DMS153 treated with DMSO at 0.1 percent for 48 hours (cell line): Measurements from ENCODE around the gene MBD5.

Source experiments
- DNase-seq: peaks from one replicate; lab custom pipeline; 2025; ENCODE audit not compliant: unreplicated experiment; lab: John Stamatoyannopoulos, UW

MBD5 gene

DNA sequence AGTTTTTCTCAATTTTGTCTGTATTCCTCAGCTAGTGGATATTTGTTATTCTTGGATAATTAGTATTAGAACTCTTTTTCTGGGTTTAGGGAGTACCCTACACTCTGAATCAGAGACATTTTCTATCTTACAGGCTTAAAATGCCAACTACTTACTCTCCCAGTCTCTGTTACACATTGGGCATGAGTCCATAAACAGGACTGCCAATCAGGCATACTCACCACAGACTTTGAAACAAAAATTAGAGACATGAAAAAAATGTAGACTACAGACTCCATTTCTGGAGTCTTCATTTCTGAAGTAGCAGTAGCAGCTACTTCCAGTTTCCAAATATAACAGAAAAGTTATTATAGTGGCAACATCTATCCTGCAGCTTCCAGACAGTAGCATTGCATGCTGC, 279.7 kb downstream of the MBD5 start:
- DNase-seq, result no peak

DNA sequence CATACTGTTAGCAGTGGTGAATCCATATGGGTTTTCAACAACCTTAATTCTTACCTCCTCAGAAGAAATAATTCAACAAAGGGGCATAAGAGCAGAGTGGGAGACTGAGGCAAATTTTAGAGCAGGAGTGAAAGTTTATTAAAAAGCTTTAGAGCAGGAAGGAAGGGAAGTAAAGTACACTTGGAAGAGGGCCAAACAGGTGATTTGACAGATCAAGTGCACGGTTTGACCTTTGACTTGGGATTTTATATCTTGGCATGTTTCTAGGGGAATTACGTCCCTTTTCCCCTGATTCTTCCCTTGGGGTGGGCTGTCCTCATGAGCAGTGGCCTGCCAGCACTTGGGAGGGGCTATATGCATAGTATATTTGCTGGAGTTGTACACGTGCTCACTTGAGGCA, 280.5 kb downstream of the MBD5 start:
- no peak for DNase-seq

DNA sequence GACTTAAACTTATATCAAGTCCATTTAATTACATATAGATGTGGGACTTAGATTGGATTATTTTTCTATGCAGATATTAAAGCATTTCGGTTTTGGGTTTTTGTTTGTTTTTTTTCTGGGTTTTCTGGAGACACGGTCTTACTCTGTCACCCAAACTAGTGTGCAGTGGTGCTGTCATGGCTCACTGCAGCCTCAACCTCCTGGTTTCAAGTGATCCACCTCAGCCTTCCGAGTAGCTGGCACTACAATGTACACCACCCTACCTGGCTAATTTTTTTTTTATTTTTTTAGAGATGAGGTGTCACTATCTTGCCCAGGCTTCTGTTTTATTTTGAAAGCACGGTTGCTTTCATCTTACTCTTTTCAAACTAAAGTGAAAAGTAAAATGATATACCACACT, 281.6 kb downstream of the MBD5 start:
- DNase-seq, result no peak

DNA sequence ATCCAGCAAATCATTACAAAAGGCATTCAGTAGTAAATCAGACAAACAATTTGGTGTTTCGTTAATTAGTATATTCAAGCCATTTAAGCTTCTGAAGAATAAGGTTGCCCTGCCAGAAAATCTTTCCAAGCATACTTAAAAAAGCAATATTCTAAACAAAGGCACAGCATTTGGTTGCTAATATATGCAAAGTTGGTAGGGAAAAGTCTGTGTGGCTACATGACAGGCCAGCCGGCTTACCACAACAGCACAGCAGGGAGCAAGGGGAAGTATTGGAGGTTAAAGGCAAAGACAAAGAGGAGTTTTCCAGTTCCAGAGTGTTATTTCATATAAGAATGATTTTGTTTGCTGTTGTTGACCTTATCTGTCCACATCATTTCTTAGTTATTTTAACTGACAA, 282.3 kb downstream of the MBD5 start:
- DNase-seq, result no peak

DNA sequence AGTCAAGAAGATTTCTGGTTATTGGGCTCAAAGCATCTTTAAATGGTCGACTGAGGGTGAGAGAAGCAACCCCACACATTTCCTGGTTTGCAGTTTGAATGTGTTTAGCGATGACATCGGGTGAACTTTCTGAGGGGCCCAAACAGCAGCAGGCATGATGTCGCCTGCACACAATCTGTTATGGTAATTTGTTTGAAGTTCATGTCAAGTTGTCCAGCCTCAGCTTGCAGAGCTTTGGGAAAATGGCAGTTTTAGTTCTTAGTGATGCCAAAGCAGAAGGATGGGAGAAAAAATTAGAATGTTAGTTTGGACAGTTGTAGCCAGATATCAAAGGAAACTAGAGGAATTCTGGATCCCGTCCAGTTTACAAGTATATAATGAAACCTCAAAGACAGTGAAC, 284.6 kb downstream of the MBD5 start:
- DNase-seq, result no peak

DNA sequence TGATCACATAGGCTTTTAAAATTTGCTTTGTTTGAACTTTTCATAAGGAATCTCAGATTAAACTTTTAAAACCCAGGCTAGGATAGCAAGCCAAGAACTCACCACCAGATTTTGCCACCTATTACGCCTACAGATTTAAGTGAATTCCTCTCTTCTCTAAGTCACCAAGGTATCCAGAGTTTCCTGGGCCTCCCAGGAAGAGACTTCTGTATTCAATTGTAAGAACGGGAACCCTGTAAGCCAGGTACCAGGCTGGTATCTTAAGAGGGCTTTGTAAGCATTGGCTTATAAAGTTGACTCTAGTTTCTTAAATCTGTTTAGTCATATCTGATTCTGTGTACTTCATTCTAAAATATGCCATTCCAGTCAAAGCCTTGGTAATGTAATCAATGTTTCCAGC, 285.1 kb downstream of the MBD5 start:
- DNase-seq, result no peak

DNA sequence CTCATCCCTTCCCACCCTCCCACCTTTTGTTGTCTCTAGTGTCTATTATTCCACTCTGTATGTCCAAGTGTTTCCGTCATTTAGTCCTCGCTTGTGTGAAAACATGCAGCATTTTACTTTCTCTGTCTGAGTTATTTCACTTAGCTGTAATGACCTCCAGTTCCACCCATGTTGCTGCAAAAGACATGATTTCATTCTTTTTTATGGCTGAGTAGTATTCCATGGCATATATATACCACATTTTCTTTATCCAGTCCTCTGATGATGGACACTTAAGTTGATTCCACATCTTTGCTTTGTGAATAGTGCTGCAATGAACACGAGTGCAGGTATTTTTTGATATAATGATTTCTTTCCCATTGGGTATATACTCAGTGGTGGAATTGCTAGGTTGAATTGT, 296.7 kb downstream of the MBD5 start:
- no peak for DNase-seq

DNA sequence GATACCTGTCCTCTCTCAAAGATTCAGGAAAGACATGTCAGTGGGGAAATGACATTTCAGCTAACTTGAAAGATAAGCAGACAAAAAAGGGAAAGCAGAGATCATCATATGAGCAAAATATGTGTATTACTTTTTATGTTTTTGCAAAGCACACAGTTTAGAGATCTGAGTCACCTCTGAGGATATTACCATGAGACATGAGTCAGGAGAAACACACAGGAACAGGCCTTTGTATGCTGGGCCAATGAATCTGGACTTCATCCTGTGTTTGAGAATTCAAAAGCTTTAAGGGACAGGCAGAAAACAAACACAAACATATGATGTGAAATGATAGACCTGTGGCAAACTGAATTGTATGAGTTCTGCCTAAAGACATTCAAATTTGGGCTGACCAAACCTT, 317.6 kb downstream of the MBD5 start:
- DNase-seq, result no peak

DNA sequence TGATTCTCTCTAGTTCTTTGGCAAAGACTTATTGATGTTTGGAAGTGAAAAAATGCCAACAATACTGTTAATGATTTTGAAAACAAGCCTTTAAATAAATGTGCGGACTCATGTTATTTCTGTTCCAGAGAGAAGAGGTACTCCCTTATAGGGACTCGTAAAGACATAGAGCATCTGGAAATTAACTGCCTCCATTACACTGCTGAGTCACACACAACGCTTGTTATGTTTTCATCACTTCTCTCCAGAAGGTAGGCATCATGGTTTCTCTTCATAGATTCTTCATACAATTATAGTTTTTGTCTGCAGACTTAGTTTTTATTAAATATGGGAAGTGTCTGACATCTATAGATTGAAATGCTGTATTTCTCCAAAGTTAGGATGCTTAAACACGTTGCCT, 321.2 kb downstream of the MBD5 start:
- DNase-seq, result no peak

DNA sequence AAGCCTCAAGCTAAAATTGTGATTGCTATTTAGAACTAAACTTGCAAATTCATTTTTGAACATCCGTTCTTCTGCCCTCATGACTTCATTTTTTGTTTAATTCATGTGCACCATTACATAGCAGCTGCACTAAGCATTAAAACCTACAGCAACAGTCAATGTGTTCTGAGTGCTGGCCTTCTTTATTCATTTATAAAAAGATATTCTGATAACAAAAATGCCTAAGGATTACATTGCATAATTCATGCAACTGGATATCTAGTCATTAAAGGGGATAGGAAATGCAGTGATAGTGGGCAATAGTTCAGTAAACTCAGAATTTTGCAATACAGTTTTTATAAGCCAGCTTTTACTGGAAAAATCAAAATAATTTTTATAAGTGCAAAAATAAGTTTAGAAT, 329.3 kb downstream of the MBD5 start:
- DNase-seq, result no peak

DNA sequence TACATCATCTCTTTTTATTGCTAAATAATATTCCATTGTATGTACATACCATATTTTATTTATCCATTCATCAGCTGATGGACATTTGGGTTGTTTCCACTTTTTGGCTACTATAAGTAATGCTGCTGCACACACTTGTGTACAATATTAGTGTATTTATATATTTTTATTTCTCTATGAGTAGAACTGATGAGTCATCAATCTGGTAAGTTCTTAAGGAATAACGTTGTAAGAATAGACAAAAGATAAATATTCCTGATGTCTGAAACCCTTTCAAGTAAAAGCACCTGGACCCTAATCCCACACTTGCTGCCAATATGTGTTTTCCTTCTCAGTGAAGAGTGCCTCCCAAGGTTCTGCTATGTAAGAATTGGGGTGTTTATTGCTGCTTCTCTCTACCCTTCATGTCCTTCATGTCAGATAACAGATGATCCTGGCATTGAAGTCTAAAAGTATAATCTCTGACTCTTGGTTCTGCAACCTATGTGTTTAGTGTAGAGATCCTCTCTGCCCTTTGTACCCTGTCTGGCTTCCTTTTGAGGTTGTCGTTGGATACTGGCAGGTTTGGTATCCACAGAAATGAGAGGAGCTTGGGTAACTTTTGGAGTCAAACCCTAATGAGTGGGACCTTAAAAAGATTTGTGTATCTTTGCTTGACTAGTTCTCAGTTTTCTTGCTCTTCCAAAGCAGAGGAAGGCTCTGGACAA, 330.7 kb downstream of the MBD5 start:
- DNase-seq, result no peak

DNA sequence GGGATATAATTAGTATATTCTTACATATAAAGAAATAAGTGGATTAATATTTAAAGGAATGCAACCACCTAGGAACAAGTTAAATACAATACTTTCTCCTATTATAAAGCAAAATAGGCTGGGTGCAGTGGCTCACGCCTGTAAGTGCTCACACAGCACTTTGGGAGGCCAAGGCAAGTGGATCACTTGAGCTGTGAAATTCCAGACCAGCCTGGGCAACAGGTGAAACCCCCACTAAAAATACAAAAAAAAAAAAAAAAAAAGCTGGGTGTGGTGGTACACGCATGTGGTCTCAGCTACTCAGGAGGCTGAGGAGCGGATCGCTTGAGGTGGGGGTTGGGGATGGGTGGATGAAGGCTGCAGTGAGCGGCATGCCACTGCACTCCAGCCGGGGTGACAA, 337.5 kb downstream of the MBD5 start:
- no peak for DNase-seq

DNA sequence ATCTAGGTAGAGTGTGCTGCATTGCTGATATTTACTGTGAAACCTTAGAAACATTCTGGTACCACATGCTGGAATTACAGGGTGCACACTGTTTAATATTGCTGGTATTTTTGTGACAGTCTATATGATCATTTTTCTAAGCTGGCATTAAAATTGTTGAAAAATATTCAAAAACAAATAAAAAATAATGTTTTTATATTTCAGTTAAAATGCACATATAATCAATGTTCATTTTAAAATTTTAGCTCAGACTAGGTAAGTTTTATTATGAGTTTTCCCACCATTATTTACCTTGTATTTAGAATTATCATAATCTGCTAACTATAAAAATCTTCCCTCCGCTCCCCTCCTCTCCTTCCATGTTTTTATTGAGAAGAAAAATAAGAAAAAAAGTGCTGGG, 339.8 kb downstream of the MBD5 start:
- DNase-seq, result no peak

DNA sequence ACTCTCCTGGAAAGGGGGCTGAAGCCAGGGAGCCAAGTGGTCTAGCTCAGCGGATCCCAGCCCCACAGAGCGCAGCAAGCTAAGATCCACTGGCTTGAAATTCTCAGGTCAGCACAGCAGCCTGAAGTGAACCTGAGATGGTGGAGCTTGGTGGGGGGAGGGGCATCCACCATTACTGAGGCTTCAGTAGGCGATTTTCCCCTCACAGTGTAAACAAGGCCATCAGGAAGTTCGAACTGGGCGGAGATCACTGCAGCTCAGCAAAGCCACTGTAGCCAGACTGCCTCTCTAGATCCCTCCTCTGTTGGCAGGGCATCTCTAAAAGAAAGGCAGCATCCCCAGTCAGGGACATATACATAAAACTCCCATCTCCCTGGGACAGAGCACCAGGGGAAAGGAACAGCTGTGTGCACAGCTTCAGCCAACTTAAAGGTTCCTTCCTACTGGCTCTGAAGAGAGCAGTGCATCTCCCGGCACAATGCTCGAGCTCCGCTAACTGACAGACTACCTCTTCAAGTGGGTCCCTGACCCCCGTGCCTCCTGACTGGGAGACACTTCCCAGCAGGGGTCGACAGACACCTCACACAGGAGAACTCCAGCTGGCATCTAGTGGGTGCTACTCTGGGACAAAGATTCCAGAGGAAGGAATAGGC, 341.4 kb downstream of the MBD5 start:
- no peak for DNase-seq

DNA sequence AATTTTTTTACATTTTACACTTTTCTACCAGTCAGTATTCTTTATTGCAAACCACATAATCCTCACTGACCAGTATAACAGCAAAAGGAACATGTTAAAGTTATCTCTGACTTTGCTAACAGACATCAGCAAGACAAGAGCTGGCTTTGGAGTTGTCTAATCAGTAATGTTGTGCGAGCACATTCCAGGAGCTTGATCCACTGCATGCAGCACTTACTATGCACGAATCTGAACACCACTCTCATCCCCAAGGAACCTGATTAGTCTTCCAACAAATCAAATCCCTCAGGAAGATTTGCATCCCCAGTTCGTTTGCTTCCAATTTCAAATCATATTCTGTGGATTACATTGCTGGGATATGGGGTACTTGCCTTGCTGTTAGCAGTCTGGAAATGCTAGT, 354.3 kb downstream of the MBD5 start:
- DNase-seq, result no peak

DNA sequence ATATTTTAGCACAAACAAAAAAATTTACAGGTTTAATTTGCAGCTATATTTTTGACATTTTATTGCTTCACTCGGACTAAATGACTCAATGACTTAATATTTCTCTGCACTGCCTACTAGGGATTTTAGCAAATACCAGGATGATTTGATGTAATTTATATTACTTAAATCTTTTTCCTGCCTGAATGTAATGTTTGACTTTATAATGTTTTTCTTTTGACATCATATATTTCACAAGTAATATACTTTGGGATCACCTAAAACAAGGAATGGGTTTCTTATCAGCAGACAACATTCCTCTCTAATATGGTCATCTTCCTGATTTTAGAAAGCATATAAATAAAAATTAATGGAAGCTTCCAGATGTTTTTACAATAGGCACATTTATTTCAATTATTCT, 370.4 kb downstream of the MBD5 start:
- DNase-seq, result no peak

DNA sequence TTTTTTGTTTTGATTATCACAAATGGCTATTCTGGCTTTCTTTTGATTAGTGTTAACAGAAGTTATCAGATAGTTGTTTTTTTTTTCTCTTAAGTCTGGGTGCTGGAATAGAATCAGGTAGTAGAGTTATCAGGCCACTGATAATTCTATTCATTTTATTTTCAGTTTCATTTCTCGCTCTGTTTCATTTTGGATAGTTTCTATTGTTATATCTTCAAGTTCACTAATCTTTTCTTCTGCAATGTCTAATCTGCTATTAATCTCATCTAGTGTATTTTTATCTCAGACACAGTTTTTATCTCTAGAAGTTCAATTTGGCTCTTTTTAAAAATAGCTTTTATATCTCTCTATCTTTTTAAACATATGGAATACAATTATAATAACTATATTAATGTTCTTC, 381.9 kb downstream of the MBD5 start:
- DNase-seq, result no peak

DNA sequence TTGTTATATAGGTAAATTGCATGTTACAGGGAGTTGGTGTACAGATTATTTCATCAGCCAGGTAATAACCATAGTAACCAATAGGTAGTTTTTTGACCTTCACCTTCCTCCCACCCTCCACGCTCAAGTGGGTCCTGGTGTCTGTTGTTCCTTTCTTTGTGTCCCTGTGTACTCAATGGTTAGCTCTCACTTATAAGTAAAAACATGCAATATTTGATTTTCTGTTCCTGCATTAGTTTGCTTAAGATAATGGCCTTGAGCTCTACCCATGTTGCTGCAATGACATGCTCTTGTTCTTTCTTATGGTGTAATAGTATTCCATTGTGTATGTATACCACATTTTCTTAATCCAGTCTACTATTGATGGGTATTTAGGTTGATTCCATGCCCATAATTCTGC, 390.0 kb downstream of the MBD5 start:
- DNase-seq, result no peak

DNA sequence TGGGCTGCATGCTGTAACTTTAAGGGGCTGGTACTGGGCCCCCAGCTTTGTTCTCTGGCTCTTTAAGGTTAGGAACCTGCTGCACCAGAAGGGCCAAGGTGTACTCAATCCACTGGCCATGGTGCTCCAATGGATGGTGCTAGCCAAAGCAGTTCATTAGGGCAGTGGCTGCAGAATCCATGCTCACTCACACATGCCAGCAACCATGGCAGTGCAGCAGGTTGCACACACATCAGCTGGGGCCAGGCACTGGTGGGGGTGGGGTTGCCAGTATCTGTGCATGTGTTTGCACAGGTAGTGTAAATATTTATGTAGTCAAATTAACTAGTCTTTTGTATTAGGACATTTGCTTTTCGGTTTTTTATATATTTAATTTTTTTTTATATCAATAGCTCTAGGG, 395.4 kb downstream of the MBD5 start:
- no peak for DNase-seq

DNA sequence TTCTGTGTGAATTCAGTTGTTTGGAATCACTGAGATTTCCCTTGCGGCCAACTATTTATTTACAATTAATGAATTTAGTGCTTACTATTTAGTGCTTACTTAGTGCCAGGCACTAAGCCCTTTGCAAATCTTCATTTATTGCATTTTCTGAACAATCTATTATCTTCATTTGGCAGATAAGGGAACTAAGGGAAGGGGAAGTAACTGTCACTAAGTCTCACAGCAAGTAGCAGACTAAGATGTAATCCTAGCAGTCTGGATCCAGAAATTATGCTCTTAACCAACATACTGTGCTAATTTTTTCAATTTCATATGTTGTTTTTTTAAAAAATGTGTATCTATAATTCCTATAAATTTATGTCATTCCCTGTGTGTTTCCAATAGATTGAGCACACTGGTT, 409.2 kb downstream of the MBD5 start:
- no peak for DNase-seq

DNA sequence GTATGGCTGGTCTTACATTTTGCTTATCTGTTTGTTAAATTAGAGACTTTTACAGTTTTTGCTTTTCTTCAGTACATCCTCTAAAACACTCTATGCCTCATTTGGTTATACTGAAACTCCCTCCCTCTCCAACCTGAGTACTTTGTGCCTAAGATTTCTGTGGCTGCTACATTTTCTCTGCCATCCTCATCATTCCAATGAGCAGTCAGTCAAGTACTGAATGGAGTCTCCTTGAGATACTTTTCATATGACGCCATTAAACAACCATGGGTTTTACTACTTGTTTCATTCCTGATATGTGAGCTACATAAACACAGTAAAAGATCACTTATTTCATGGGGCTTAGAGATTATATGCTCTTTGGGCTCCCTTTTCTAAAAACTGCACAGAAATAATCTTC, 427.0 kb downstream of the MBD5 start:
- no peak for DNase-seq

DNA sequence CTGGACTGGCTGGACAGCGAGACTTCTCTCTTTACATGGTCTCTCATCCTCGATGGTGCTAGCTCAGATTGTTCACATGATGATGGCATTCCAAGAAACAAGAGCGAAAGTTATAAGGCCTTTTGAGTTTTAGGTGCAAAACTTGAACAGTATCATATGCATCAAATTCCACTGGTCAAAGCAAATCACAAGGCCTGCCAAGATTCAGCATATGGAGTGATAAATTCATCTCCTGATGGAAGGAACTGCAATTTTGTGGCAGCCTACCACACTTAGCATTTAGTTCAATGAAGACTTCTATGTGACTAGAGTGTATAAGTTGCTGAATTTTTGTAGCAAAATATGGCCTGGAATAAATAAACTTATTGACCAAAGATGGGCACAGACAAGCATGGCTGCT, 429.6 kb downstream of the MBD5 start:
- no peak for DNase-seq

DNA sequence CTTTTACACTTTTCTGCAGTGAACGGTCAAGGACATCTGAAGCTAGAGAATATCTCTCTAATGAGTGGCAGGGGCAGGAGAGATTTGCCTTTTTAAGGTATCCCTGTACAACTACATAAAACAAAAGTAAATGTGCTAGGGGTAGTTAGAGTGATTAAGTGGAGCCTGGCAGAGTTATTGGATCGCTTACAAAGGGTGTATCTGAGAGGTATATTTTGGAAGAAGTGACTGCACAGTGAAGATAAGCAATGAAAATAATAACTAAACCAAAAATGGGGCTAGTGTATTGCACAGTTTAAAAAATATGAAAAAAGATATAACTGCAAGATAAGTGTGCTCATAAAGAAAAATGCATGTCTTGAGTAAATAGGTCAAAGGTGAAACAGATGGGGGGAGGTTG, 430.2 kb downstream of the MBD5 start:
- DNase-seq, result no peak
